IMR-90 (cell line): Measurements from ENCODE around the gene MGME1.

Experiments
- RFX5 ChIP-seq: IDR thresholded peaks from 2 replicates; pipeline ENCODE4 v1.8.0; 2012; ENCODE audit warnings: low read depth, mild to moderate bottlenecking, low read length, moderate library complexity
- TF ChIP-seq, protein P1 (sequence below): conservative IDR thresholded peaks from 2 replicates; pipeline ENCODE4 v1.5.1; 2012; ENCODE audit warnings: mild to moderate bottlenecking, low read depth, low read length, improper control_type of control experiment
- TF ChIP-seq, protein P2 (sequence below): fragments of 150-350 bp; IDR thresholded peaks from 2 replicates; pipeline ENCODE4 v1.6.1; 2017; ENCODE audit warnings: mild to moderate bottlenecking, antibody characterized with exemption, low read length, low read depth

DNA sequence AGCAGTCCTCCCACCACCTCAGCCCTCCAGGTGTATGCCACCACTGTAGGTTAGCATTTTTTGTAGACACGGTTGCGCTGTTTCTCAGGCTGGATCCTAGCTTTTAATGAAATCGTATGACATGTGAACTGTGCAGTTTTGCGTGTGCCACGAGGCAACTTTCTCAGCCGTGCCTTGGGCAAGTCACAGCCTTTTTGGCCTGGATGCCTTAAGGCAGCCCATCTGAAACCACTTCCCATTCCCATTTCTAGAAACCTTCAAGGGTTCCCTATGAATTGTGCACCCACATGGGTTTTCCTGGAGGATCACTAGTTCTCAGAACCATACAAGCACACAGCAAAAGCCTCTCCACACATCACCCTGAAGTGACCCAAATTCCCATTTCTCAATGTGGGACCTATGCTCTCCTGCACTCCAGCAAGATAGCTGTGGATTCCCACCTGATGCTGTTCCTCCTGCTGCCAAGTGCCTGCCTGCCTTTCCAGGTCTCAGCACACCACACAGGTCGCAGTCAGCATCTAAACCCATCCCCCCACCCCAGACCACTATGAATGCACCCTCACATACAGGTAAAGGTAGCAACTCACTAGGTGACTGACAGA lies 29.1 kb upstream of the MGME1 start:
- TF ChIP-seq, protein P1, sequence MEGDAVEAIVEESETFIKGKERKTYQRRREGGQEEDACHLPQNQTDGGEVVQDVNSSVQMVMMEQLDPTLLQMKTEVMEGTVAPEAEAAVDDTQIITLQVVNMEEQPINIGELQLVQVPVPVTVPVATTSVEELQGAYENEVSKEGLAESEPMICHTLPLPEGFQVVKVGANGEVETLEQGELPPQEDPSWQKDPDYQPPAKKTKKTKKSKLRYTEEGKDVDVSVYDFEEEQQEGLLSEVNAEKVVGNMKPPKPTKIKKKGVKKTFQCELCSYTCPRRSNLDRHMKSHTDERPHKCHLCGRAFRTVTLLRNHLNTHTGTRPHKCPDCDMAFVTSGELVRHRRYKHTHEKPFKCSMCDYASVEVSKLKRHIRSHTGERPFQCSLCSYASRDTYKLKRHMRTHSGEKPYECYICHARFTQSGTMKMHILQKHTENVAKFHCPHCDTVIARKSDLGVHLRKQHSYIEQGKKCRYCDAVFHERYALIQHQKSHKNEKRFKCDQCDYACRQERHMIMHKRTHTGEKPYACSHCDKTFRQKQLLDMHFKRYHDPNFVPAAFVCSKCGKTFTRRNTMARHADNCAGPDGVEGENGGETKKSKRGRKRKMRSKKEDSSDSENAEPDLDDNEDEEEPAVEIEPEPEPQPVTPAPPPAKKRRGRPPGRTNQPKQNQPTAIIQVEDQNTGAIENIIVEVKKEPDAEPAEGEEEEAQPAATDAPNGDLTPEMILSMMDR: no peak
- no peak for TF ChIP-seq RFX5
- TF ChIP-seq, protein P2, sequence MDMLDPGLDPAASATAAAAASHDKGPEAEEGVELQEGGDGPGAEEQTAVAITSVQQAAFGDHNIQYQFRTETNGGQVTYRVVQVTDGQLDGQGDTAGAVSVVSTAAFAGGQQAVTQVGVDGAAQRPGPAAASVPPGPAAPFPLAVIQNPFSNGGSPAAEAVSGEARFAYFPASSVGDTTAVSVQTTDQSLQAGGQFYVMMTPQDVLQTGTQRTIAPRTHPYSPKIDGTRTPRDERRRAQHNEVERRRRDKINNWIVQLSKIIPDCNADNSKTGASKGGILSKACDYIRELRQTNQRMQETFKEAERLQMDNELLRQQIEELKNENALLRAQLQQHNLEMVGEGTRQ: no peak
